Nucleus accumbens (tissue), 56 donors: ENCODE results near the gene SLCO1B1.
"Not testable (repeated sequence)": the region's sequence is repeated elsewhere in the genome, so short reads cannot be mapped to it uniquely, and the experiment has no call there.

Source experiments
- DNase-seq, 56 donors: peaks; one replicate each; lab custom pipeline; 2025; lab: John Stamatoyannopoulos, UW

The SLCO1B1 gene

GRCh38 chr12:21130998-21131397 lies at the start of gene SLCO1B1:
TSS of gene SLCO1B1 (plus strand) at chr12:21131194. CDS start at chr12:21141575, 10,381 bp downstream.
- no peak for DNase-seq

GRCh38 chr12:21084753-21085152 lies 46.2 kb upstream of the SLCO1B1 start:
- DNase-seq = not testable (repeated sequence)

GRCh38 chr12:21111732-21112131 lies 19.3 kb upstream of the SLCO1B1 start:
- DNase-seq = no peak

GRCh38 chr12:21113266-21113665 lies 17.7 kb upstream of the SLCO1B1 start:
- no peak for DNase-seq

GRCh38 chr12:21117995-21118394 lies 13.0 kb upstream of the SLCO1B1 start:
- DNase-seq = no peak

GRCh38 chr12:21118760-21119159 lies 12.2 kb upstream of the SLCO1B1 start:
- DNase-seq = no peak

GRCh38 chr12:21129351-21129750 lies 1.6 kb upstream of the SLCO1B1 start:
- DNase-seq = no peak

- DNase-seq = no peak
Measured at GRCh38 chr12:21129906-21130305, 1.1 kb upstream of the SLCO1B1 start.

- not testable (repeated sequence) for DNase-seq
Measured at GRCh38 chr12:21137318-21137999, 6.5 kb downstream of the SLCO1B1 start.

GRCh38 chr12:21138016-21138415 lies 7.0 kb downstream of the SLCO1B1 start:
- DNase-seq = no peak

GRCh38 chr12:21144309-21144708 lies 13.3 kb downstream of the SLCO1B1 start:
- DNase-seq = no peak

- DNase-seq = not testable (repeated sequence)
Measured at GRCh38 chr12:21149861-21150260, 18.9 kb downstream of the SLCO1B1 start.

- DNase-seq = no peak
Measured at GRCh38 chr12:21151184-21151583, 20.2 kb downstream of the SLCO1B1 start.

- DNase-seq = no peak
Measured at GRCh38 chr12:21155522-21156351, 24.7 kb downstream of the SLCO1B1 start.

GRCh38 chr12:21165048-21165447 lies 34.1 kb downstream of the SLCO1B1 start:
- DNase-seq = no peak

GRCh38 chr12:21169878-21170472 lies 39.0 kb downstream of the SLCO1B1 start:
- DNase-seq = peak in 1 of 56 donors; percentile 9

- DNase-seq = no peak
Measured at GRCh38 chr12:21172079-21172478, 41.1 kb downstream of the SLCO1B1 start.

GRCh38 chr12:21183721-21184275 lies 52.8 kb downstream of the SLCO1B1 start:
- no peak for DNase-seq

GRCh38 chr12:21190016-21190415 lies 59.0 kb downstream of the SLCO1B1 start:
- no peak for DNase-seq

GRCh38 chr12:21214433-21214832 lies 83.4 kb downstream of the SLCO1B1 start:
- not testable (repeated sequence) for DNase-seq

- DNase-seq = no peak
Measured at GRCh38 chr12:21219206-21219605, 88.2 kb downstream of the SLCO1B1 start.
